ENCODE results near the gene NRAP. TPM values are rescaled to one million over a fixed set of nuclear protein-coding genes. Genes with fewer than 3 reads are reported as not detected.
"Not testable (repeated sequence)": the region's sequence is repeated elsewhere in the genome, so short reads cannot be mapped to it uniquely, and the experiment has no call there.

Gene NRAP
- total RNA-seq, 6 donors from 2014 or later = 0.11 TPM; not detected in 5

DNA sequence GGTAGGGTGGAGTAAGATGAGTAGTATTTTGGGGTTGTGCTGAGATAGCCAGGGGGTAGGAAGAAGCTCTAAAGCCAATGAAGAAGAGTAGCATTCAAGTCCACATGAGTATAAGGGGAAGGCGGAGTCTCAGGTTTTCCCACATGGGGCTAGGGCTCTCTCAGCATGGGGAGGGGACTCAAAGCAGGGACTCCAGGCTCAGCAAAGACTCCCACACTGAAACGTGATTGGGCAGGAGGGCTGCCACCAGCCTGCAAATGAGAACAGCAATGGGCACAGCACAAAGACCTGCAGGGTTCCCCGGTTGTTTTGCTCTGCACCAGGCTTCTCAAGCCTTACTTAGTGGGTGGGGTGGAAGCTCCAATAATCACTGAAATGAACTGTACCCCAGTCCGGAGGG lies 1.5 kb upstream of the NRAP start:
- TF ChIP-seq EP300 (IDR thresholded peaks at IDR 0.05) (no peak), POLR2A (IDR thresholded peaks at IDR 0.05) (no peak), POLR2AphosphoS5 (IDR thresholded peaks at IDR 0.05) (no peak)
- TF ChIP-seq, protein P1, sequence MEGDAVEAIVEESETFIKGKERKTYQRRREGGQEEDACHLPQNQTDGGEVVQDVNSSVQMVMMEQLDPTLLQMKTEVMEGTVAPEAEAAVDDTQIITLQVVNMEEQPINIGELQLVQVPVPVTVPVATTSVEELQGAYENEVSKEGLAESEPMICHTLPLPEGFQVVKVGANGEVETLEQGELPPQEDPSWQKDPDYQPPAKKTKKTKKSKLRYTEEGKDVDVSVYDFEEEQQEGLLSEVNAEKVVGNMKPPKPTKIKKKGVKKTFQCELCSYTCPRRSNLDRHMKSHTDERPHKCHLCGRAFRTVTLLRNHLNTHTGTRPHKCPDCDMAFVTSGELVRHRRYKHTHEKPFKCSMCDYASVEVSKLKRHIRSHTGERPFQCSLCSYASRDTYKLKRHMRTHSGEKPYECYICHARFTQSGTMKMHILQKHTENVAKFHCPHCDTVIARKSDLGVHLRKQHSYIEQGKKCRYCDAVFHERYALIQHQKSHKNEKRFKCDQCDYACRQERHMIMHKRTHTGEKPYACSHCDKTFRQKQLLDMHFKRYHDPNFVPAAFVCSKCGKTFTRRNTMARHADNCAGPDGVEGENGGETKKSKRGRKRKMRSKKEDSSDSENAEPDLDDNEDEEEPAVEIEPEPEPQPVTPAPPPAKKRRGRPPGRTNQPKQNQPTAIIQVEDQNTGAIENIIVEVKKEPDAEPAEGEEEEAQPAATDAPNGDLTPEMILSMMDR (IDR thresholded peaks at IDR 0.05) = no peak
- DNase-seq (no peak), ATAC-seq (ENCODE audit: low FRiP score in 2 of 2) (no peak)
- 83 to 94% methylated on average over 3 to 4 of the region's 4 CpGs for WGBS, 2 donors
- Histone ChIP-seq H3K27me3 (no peaks in the 10 kb centered on the region), H3K36me3 (no peaks in the 10 kb centered on the region), H3K4me1 (no peaks in the 10 kb centered on the region), H3K4me3 (no peak overlapping the region), H3K27ac (no peak overlapping the region), H3K9me3 (peaks cover 0 to under 1% (median 0%) of the 10 kb centered on the region in 4 donors)

DNA sequence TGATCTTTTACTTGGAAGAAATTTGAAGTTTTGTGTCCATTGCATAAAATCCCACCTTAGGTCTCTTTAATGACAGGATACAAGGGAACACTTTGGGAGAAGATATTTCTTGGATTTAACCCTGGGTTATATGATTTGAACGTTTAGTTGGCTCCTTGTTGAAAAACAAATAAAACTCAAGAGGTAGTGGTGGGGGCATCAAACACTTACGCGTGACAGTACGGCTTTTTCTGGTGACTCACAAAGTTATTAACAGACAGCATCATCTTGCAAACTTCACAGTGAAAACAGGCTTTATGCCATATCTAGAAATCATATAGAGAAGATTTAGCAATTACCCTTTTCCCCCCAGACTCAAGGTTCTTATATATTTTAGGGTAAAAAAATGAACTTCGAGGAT lies 699 bp downstream of the NRAP start:
- no peak for ATAC-seq (ENCODE audit: low FRiP score in 2 of 2)
- TF ChIP-seq EP300 (IDR thresholded peaks at IDR 0.05) = no peak
- no peak for TF ChIP-seq POLR2A (IDR thresholded peaks at IDR 0.05)
- TF ChIP-seq POLR2AphosphoS5 (IDR thresholded peaks at IDR 0.05) = no peak
- TF ChIP-seq, protein P1 (IDR thresholded peaks at IDR 0.05) = no peak
- WGBS, 2 donors = 61 to 74% methylated on average over 5 of the region's 5 CpGs
- H3K4me3 ChIP-seq = no peak overlapping the region
- no peaks in the 10 kb centered on the region for H3K4me1 ChIP-seq
- H3K27ac ChIP-seq = no peak overlapping the region
- no peaks in the 10 kb centered on the region for H3K9me3 ChIP-seq
- no peak for DNase-seq
- no peaks in the 10 kb centered on the region for H3K27me3 ChIP-seq
- H3K36me3 ChIP-seq = no peaks in the 10 kb centered on the region

DNA sequence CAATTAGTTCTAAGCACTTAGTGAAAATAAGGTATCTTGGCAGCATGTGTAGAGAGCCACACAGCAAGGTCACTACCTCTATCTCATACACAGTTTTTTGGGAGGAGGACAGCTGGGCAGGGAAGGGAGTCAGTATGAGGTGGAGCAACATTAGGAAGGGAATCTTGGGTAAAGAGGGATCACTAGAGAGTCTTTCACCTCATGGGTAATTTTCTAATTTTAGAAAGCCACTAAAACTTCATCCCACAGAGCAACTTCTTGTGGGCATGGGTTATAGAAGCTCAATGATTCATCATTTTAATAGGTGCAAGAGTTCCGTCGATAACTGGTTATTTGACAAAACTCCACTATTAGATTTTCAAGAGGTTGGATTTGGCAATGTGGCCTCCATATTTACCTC lies 2.5 kb downstream of the NRAP start:
- 88 to 89% methylated on average over 2 of the region's 2 CpGs for WGBS, 2 donors
- no peak for TF ChIP-seq POLR2AphosphoS5 (IDR thresholded peaks at IDR 0.05)
- TF ChIP-seq, protein P1 (IDR thresholded peaks at IDR 0.05) = no peak
- TF ChIP-seq POLR2A (IDR thresholded peaks at IDR 0.05) = no peak
- no peak for TF ChIP-seq EP300 (IDR thresholded peaks at IDR 0.05)
- H3K4me3 ChIP-seq = no peak overlapping the region
- ATAC-seq (ENCODE audit: low FRiP score in 2 of 2) (no peak), DNase-seq (no peak)
- no peaks in the 10 kb centered on the region for H3K9me3 ChIP-seq
- H3K27ac ChIP-seq = no peak overlapping the region
- H3K36me3 ChIP-seq = no peaks in the 10 kb centered on the region
- H3K27me3 ChIP-seq = no peaks in the 10 kb centered on the region
- H3K4me1 ChIP-seq = no peaks in the 10 kb centered on the region

DNA sequence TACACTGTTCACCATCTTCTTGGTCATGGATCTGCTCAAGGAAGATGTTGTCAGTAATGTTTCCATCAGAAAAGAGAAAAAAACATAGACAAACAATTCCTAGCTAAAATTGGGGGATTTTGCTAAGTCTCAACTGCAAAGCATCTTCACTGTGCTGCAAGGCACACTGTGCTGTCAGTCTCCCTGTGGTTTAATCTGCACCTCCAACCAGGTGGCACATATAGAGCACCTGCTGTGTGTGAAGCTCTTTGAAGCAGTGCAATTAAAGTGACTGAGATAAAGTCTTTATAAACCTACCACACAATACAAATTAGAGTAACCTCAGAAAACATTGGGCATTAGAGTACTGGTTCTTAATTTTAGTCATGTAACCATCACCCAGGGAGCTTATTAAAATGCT lies 6.3 kb downstream of the NRAP start:
- ATAC-seq (ENCODE audit: low FRiP score in 2 of 2) (no peak), DNase-seq (no peak)
- no peak overlapping the region for H3K4me3 ChIP-seq
- no peaks in the 10 kb centered on the region for H3K36me3 ChIP-seq
- H3K9me3 ChIP-seq = no peaks in the 10 kb centered on the region
- H3K4me1 ChIP-seq = no peaks in the 10 kb centered on the region
- TF ChIP-seq, protein P1 (IDR thresholded peaks at IDR 0.05) = no peak
- no peak for TF ChIP-seq POLR2A (IDR thresholded peaks at IDR 0.05)
- no peak overlapping the region for H3K27ac ChIP-seq
- no peaks in the 10 kb centered on the region for H3K27me3 ChIP-seq

DNA sequence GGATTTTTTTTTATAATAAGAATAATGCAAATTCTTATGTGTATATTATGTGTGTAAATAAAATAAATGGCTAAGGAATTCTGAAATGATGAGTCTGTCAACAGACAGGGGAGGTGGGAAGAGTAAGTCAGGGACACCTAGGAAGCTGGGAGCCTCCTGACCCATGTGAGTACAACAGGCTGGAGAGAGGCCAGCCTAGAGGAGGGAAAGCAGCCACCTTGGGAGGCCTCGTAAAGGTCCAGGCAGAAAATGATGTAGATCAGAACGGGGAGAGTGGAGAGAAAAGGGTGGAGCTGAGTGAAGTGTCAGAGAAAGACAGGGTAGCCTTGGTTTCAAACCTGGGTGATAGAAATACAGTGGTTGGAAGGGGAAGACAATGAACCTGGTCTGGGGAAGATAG lies 6.9 kb downstream of the NRAP start:
- ATAC-seq (ENCODE audit: low FRiP score in 2 of 2) (no peak), DNase-seq (no peak)
- Histone ChIP-seq H3K9me3 (no peaks in the 10 kb centered on the region), H3K36me3 (no peaks in the 10 kb centered on the region), H3K4me1 (no peaks in the 10 kb centered on the region), H3K27me3 (no peaks in the 10 kb centered on the region), H3K4me3 (no peak overlapping the region), H3K27ac (no peak overlapping the region)
- 50 to 60% methylated on average over 2 of the region's 2 CpGs for WGBS, 2 donors
- TF ChIP-seq, protein P1 (IDR thresholded peaks at IDR 0.05) = no peak
- TF ChIP-seq POLR2A (IDR thresholded peaks at IDR 0.05) = no peak

DNA sequence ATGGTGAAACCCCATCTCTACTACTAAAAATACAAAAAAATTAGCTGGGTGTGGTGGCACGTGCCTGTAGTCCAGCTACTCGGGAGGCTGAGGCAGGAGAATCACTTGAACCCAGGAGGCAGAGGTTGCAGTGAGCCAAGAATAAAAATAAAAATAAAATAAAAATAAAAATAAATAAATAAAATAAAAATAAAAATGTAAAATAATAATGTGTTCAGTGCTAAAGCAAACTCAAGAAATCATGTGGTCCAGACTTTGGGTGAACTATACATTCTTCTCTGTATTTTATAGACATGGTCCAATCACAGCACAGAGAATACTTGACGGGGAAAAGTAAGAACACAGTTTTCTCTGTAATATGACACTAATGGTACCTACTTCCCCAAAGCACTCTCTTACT lies 11.4 kb downstream of the NRAP start:
- not testable (repeated sequence) for DNase-seq; H3K4me3 ChIP-seq; ATAC-seq (ENCODE audit: low FRiP score in 2 of 2); H3K9me3 ChIP-seq; H3K27ac ChIP-seq; H3K4me1 ChIP-seq; H3K36me3 ChIP-seq; H3K27me3 ChIP-seq
- 89 to 95% methylated on average over 3 of the region's 3 CpGs for WGBS, 2 donors
